H1 (cell line): ENCODE data around the gene RUNX1. TPM values are rescaled to one million over a fixed set of nuclear protein-coding genes. Genes with fewer than 3 reads are reported as not detected.

ENCODE experiments used
- CTCF ChIA-PET: fragments of 300-600 bp; sonication (Branson Sonifier 250); formaldehyde crosslinking; loops from one replicate; lab custom pipeline; 2021; ENCODE audit not compliant: partially characterized antibody; lab: Charles Lee
- POLR2A ChIA-PET: fragments of 300-600 bp; sonication (Branson Sonifier 250); formaldehyde crosslinking; loops from one replicate; lab custom pipeline; 2021; ENCODE audit warnings: inconsistent platforms; ENCODE audit not compliant: partially characterized antibody; lab: Charles Lee
- DNase-seq, 2 experiments: peaks; one replicate each; pipeline versions ENCODE4 v3.0.0 to v3.0.0-alpha.2; 2010 to 2022; ENCODE audit warnings: low spot score in 2 of 2, low read depth in 1 of 2, mixed read lengths in 1 of 2
- FAIRE-seq: peaks from 2 replicates; lab custom pipeline; 2011; peaks lifted over from hg19 to GRCh38; lab: Jason Lieb, UNC
- H2AFZ ChIP-seq: 2 replicates; pipeline ENCODE4 v1.8.1; 2012; ENCODE audit warnings: low read length, inconsistent platforms
- H2AK5ac ChIP-seq: 2 replicates; pipeline ENCODE4 v1.6.1; 2013; ENCODE audit warnings: low read depth, low read length
- H2BK120ac ChIP-seq: replicated peaks from 2 replicates; pipeline ENCODE3; 2013; ENCODE audit warnings: low read depth, low read length, inconsistent platforms
- H2BK12ac ChIP-seq: 2 replicates; pipeline ENCODE4 v1.6.1; 2013; ENCODE audit warnings: low read depth, low read length
- H2BK15ac ChIP-seq: 2 replicates; pipeline ENCODE4 v1.6.1; 2013; ENCODE audit warnings: low read length
- H2BK20ac ChIP-seq: 2 replicates; pipeline ENCODE4 v1.6.1; 2013; ENCODE audit warnings: low read length
- H2BK5ac ChIP-seq: 2 replicates; pipeline ENCODE4 v1.6.1; 2013; ENCODE audit warnings: low read depth, low read length
- H3K14ac ChIP-seq: 2 replicates; pipeline ENCODE4 v1.6.1; 2013; ENCODE audit warnings: inconsistent platforms; ENCODE audit not compliant: insufficient read length
- H3K18ac ChIP-seq: 2 replicates; pipeline ENCODE4 v1.6.1; 2013; ENCODE audit warnings: low read length; ENCODE audit errors: extremely low read depth
- H3K23ac ChIP-seq: 2 replicates; pipeline ENCODE4 v1.6.1; 2013; ENCODE audit warnings: inconsistent platforms; ENCODE audit not compliant: insufficient read length
- H3K23me2 ChIP-seq: 2 replicates; pipeline ENCODE4 v1.6.1; 2013; ENCODE audit warnings: low read depth, low read length
- H3K27ac ChIP-seq: 2 replicates; pipeline ENCODE4 v1.6.1; 2011; ENCODE audit warnings: low read depth, low read length, inconsistent platforms
- H3K27me3 ChIP-seq, 4 experiments: replicated peaks in 1 of 4; 1 replicate in 1 of 4; 2 replicates in 3 of 4; pipeline versions ENCODE4 v1.6.1 to v1.8.1; 2011 to 2013; ENCODE audit warnings: low read length in 3 of 4, mild to moderate bottlenecking in 3 of 4, inconsistent platforms in 2 of 4, mixed read lengths in 2 of 4, moderate library complexity in 1 of 4; ENCODE audit not compliant: control insufficient read depth in 3 of 4, insufficient read depth in 3 of 4; ENCODE audit errors: extremely low read depth in 1 of 4
- H3K36me3 ChIP-seq, 4 experiments: 2 replicates each; pipeline versions ENCODE4 v1.6.1 to v1.8.1; 2011 to 2013; ENCODE audit warnings: mild to moderate bottlenecking in 4 of 4, low read length in 3 of 4, moderate library complexity in 2 of 4, control low read depth in 1 of 4, inconsistent platforms in 1 of 4; ENCODE audit not compliant: insufficient read depth in 4 of 4, control insufficient read depth in 2 of 4
- H3K4ac ChIP-seq: replicated peaks from 2 replicates; pipeline ENCODE3; 2013; ENCODE audit warnings: low read length, low read depth, mixed read lengths, inconsistent platforms; ENCODE audit not compliant: insufficient read length
- H3K4me1 ChIP-seq, 4 experiments: replicated peaks in 1 of 4; 1 replicate in 1 of 4; 2 replicates in 3 of 4; pipeline versions ENCODE4 v1.6.1 to v1.8.1; 2011 to 2013; ENCODE audit warnings: low read length in 3 of 4, inconsistent platforms in 2 of 4, mixed read lengths in 1 of 4; ENCODE audit not compliant: insufficient read depth in 4 of 4, control insufficient read depth in 3 of 4
- H3K4me2 ChIP-seq, 2 experiments: 2 replicates each; pipeline versions ENCODE4 v1.6.1 to v1.8.1; 2011 to 2013; ENCODE audit warnings: low read depth in 2 of 2, low read length in 2 of 2, control low read depth in 1 of 2, inconsistent platforms in 1 of 2, mild to moderate bottlenecking in 1 of 2; ENCODE audit not compliant: insufficient read depth in 1 of 2
- H3K4me3 ChIP-seq, 4 experiments: fragments of 200-600, 300-600 bp in 1 of 4; sonication (generic), shearing (Covaris generic), sonication (Bioruptor Twin) in 1 of 4; 2 replicates each; pipeline versions ENCODE4 v1.5.1 to v1.8.1; 2011 to 2016; ENCODE audit warnings: low read length in 4 of 4, low read depth in 3 of 4, control low read depth in 2 of 4, inconsistent platforms in 2 of 4, mild to moderate bottlenecking in 2 of 4, mixed read lengths in 1 of 4, moderate library complexity in 1 of 4; ENCODE audit not compliant: insufficient read depth in 2 of 4; ENCODE audit errors: extremely low read depth in 1 of 4
- H3K56ac ChIP-seq: replicated peaks from 2 replicates; pipeline ENCODE3; 2013; ENCODE audit warnings: low read depth, mild to moderate bottlenecking, mixed read lengths, low read length, inconsistent platforms; ENCODE audit not compliant: insufficient read length
- H3K79me1 ChIP-seq: 2 replicates; pipeline ENCODE4 v1.6.1; 2013; ENCODE audit warnings: low read depth, low read length, control low read depth
- H3K79me2 ChIP-seq, 2 experiments: 2 replicates each; pipeline versions ENCODE4 v1.6.1 to v1.8.1; 2012 to 2013; ENCODE audit warnings: low read length in 2 of 2, mild to moderate bottlenecking in 2 of 2, inconsistent platforms in 1 of 2; ENCODE audit not compliant: insufficient read depth in 2 of 2, control insufficient read depth in 1 of 2
- H3K9ac ChIP-seq, 4 experiments: replicated peaks in 1 of 4; 1 replicate in 1 of 4; 2 replicates in 3 of 4; pipeline versions ENCODE4 v1.6.1 to v1.8.1; 2011 to 2013; ENCODE audit warnings: low read depth in 3 of 4, low read length in 3 of 4, control low read depth in 2 of 4, mild to moderate bottlenecking in 2 of 4, moderate library complexity in 2 of 4, inconsistent platforms in 1 of 4; ENCODE audit errors: extremely low read depth in 1 of 4
- H3K9me3 ChIP-seq, 2 experiments: 2 replicates each; pipeline versions ENCODE4 v1.6.1 to v1.8.1; 2012 to 2013; ENCODE audit warnings: mild to moderate bottlenecking in 2 of 2, moderate library complexity in 2 of 2, control low read depth in 1 of 2, inconsistent platforms in 1 of 2, low read depth in 1 of 2, low read length in 1 of 2, mixed read lengths in 1 of 2; ENCODE audit not compliant: insufficient read depth in 2 of 2
- H4K20me1 ChIP-seq, 2 experiments: replicated peaks in 1 of 2; 2 replicates each; pipeline versions ENCODE3 to v1.8.1; 2011 to 2013; ENCODE audit warnings: inconsistent platforms in 2 of 2, low read length in 2 of 2, mild to moderate bottlenecking in 1 of 2; ENCODE audit not compliant: insufficient read depth in 2 of 2, control insufficient read depth in 1 of 2
- H4K5ac ChIP-seq: 2 replicates; pipeline ENCODE4 v1.6.1; 2013; ENCODE audit warnings: low read length, low read depth, mixed read lengths, inconsistent platforms; ENCODE audit not compliant: insufficient read length
- H4K8ac ChIP-seq: 2 replicates; pipeline ENCODE4 v1.8.0; 2013; ENCODE audit warnings: mild to moderate bottlenecking, moderate library complexity, low read length, inconsistent platforms; ENCODE audit not compliant: insufficient read depth; ENCODE audit errors: extremely low read depth
- H4K91ac ChIP-seq: replicated peaks from 2 replicates; pipeline ENCODE3; 2013; ENCODE audit warnings: low read length, mixed read lengths, inconsistent platforms; ENCODE audit not compliant: insufficient read length
- EGR1 ChIP-seq: IDR thresholded peaks from 2 replicates; pipeline ENCODE4 v1.6.1; 2011; ENCODE audit warnings: low read depth, low read length, borderline replicate concordance
- FOSL1 ChIP-seq: IDR thresholded peaks from 2 replicates; pipeline ENCODE4 v1.6.1; 2011; ENCODE audit warnings: mild to moderate bottlenecking, low read depth, low read length, moderate library complexity; ENCODE audit not compliant: insufficient read depth
- GABPA ChIP-seq: IDR thresholded peaks from 2 replicates; pipeline ENCODE4 v1.6.1; 2011; ENCODE audit warnings: mild to moderate bottlenecking, low read length, moderate library complexity, borderline replicate concordance; ENCODE audit not compliant: insufficient read depth
- JUND ChIP-seq: IDR thresholded peaks from 2 replicates; pipeline ENCODE4 v1.6.1; 2011; ENCODE audit warnings: mild to moderate bottlenecking, improper control_type of control experiment, low read length
- KDM5A ChIP-seq: fragments of 200-600 bp; IDR thresholded peaks from 2 replicates; pipeline ENCODE4 v1.7.1; 2012; ENCODE audit warnings: mild to moderate bottlenecking, low read length, inconsistent platforms, mixed read lengths
- RBBP5 ChIP-seq: IDR thresholded peaks from 2 replicates; pipeline ENCODE4 v1.7.1; 2012; ENCODE audit warnings: low read depth, mild to moderate bottlenecking, inconsistent platforms, low read length, moderate library complexity, borderline replicate concordance
- SIX5 ChIP-seq: IDR thresholded peaks from 2 replicates; pipeline ENCODE4 v1.6.1; 2011; ENCODE audit warnings: mild to moderate bottlenecking, low read depth, low read length
- YY1 ChIP-seq: IDR thresholded peaks from 2 replicates; pipeline ENCODE4 v1.6.1; 2011; ENCODE audit warnings: low read depth, mild to moderate bottlenecking, low read length
- WGBS, 2 experiments: shearing (Covaris generic) in 1 of 2; methylation state at CpG; one replicate each; pipeline versions ENCODE4 v1.1.6 to v1.1.7; 2013 to 2015; ENCODE audit warnings: low lambda C conversion rate in 2 of 2, mixed read lengths in 2 of 2, inconsistent platforms in 1 of 2, low coverage in 1 of 2, missing lambda C conversion rate in 1 of 2; ENCODE audit not compliant: insufficient replicate concordance in 2 of 2, insufficient coverage in 1 of 2, insufficient read length in 1 of 2; ENCODE audit errors: extremely low coverage in 1 of 2, missing lambda C conversion rate in 1 of 2; 5-methylcytosine and 5-hydroxymethylcytosine counted together
- polyA plus RNA-seq, 7 experiments: library from polyadenylated mRNA; depleted of rRNA in 3 of 7; stranded (reverse) in 5 of 7; unstranded in 2 of 7; fragments of >200 nt in 5 of 7; fragments of 200-250 nt in 2 of 7; gene quantifications; 1 replicate in 5 of 7; 2 replicates in 1 of 7; 4 replicates in 1 of 7; pipeline versions ENCODE4 v1.2.1 to v1.2.3, GENCODE V29; 2011 to 2013; ENCODE audit warnings: missing spikeins in 2 of 7, mixed read lengths in 2 of 7
- total RNA-seq: library from RNA; stranded (reverse); fragmentation: NEBNext Ultra II Directional; extraction: Animal tissue kit (Norgen Biotek cat#: 25700); gene quantifications from 2 replicates; pipeline ENCODE4 v1.2.1, GENCODE V29; 2021
- TF ChIP-seq, protein P1 (sequence below), 3 experiments: IDR thresholded peaks; 1 replicate in 2 of 3; 2 replicates in 1 of 3; pipeline versions ENCODE4 v1.5.1 to v1.6.1; 2011; ENCODE audit warnings: low read length in 3 of 3, mild to moderate bottlenecking in 3 of 3, inconsistent platforms in 2 of 3, low read depth in 1 of 3, moderate library complexity in 1 of 3; ENCODE audit not compliant: insufficient read depth in 1 of 3; ENCODE audit errors: control extremely low read depth in 1 of 3

The RUNX1 gene
- total and polyA plus RNA-seq, 2 of the 8 experiments (the other 6 are each of a cell fraction or from before 2014, with no cell fraction given) = 0.20 to 0.60 TPM

DNA sequence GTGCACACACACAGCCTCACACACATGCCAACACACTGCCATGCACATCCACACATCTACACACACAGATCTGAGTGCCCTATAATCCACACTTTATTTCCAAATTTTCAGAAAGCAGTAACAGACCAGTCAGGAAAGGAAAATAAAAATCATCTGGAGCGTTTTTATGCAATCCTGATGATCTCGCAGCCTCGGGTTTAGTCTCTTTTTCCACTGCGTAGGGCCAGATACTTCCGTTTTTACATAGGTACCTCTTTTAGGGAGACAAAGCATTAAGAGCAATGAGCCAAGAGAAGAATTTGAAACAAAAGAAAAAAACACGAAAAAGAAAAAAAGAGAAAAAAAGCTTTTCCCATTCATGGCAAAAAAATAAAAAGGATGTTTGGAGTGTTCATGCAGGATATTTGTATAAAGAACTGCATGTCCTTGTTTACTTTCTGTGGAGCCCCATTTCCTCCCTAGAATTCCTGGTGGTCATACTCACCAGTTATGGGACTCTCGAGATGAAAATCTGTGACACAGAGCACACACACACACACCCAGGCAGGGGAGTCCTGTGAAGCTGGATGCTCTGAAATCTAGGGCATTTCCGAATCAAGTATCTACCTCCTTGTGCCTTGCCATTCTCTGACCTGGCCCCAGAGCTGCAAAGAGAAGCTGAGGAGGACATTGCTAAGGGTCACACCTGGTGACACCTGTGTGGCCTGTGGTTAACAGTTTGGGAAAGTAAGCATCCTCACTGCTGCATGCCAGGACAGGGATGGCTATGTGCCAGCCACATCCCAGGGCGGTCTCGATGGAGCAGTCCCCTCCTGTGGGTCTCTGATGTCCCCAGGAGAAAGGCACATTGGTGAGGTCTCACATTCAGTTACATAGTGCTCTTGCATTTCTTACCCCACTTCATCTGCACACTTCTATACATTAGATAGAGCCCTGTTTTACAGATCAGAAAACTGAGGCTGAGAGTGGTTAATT is 83.6 kb downstream of the RUNX1 start:
- Histone ChIP-seq H3K4me2 (no peak overlapping the region), H3K23me2 (no peaks in the 10 kb centered on the region), H3K4me3 (no peak overlapping the region), H3K79me2 (no peaks in the 10 kb centered on the region), H3K9ac (no peak overlapping the region), H3K79me1 (no peaks in the 10 kb centered on the region), H2AFZ (no peak overlapping the region), H3K27ac (no peak overlapping the region), H3K14ac (no peak overlapping the region), H2BK12ac (peak overlapping the region; percentile 88; the same call in 1 of the 2 replicates), H2BK120ac (peak overlapping the region; percentile 28), H4K20me1 (peaks cover 0 to 5% of the 10 kb centered on the region in 2 experiments), H3K9me3 (no peaks in the 10 kb centered on the region), H2BK5ac (0 out of 2 replicates have a peak overlapping the region, but pooled peaks have one; percentile 28), H4K91ac (no peak overlapping the region), H3K4ac (no peak overlapping the region), H3K23ac (no peak overlapping the region), H3K36me3 (no peaks in the 10 kb centered on the region), H3K56ac (no peak overlapping the region), H3K27me3 (peaks cover 0 to 3% (median 0%) of the 10 kb centered on the region in 4 experiments; a peak in 1 of 7 replicates), H2AK5ac (no peak overlapping the region), H4K8ac (no peak overlapping the region), H2BK15ac (no peak overlapping the region), H3K4me1 (no peaks in the 10 kb centered on the region; a peak in 2 of 7 replicates), H3K18ac (no peak overlapping the region), H4K5ac (no peak overlapping the region), H2BK20ac (no peak overlapping the region)
- DNase-seq (no peak), FAIRE-seq (no peak)
- 85% methylated on average over 10 of the region's 10 CpGs; no CpG with 5 or more reads in 1 of the 2 experiments for WGBS, 2 experiments
- ChIA-PET POLR2A (no interaction called here), CTCF (no interaction called here)
- TF ChIP-seq SIX5 (no peak), RBBP5 (no peak), JUND (no peak), KDM5A (no peak), YY1 (no peak), GABPA (no peak), FOSL1 (no peak), EGR1 (no peak)
- TF ChIP-seq, protein P1, sequence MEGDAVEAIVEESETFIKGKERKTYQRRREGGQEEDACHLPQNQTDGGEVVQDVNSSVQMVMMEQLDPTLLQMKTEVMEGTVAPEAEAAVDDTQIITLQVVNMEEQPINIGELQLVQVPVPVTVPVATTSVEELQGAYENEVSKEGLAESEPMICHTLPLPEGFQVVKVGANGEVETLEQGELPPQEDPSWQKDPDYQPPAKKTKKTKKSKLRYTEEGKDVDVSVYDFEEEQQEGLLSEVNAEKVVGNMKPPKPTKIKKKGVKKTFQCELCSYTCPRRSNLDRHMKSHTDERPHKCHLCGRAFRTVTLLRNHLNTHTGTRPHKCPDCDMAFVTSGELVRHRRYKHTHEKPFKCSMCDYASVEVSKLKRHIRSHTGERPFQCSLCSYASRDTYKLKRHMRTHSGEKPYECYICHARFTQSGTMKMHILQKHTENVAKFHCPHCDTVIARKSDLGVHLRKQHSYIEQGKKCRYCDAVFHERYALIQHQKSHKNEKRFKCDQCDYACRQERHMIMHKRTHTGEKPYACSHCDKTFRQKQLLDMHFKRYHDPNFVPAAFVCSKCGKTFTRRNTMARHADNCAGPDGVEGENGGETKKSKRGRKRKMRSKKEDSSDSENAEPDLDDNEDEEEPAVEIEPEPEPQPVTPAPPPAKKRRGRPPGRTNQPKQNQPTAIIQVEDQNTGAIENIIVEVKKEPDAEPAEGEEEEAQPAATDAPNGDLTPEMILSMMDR (IDR thresholded peaks at IDR 0.05; ENCODE audit: control extremely low read depth in 1 of 3, insufficient read depth in 1 of 3, low read depth in 1 of 3, low read length in 3 of 3) = no peak
